ENCODE results near the gene GRB10. TPM values are rescaled to one million over a fixed set of nuclear protein-coding genes. Genes with fewer than 3 reads are reported as not detected.

The GRB10 gene
- total and polyA plus RNA-seq, 2 donors (not counting 3 experiments of a cell fraction or from before 2014, with no cell fraction given): 43.7 to 240 TPM

DNA sequence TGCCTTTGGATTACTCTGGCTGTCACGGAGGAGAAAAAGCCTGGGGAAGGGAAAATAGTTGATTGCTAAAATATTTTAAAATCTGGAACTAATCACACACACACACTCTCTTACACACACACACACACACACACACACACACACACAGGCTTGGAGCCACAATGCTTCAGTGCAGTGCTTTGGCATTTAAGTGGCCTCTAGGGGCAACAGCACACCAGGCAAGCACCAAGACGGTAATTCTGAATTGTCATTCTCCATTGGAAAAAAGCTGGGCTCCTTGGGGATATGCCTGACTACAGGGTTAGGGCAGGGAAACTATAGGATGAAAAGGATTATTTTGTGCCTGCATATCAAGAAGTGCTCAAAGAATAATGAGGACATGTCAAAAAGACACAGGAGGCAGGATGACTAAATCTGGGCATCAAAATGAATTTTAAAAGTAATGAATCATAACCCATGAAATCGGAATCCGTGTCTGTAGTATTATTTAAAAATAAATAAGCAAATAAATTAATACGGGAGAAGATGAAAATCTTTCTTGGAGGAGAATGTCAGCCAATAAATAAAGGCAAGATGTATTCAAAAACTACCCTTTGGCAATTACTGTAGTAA is 187.1 kb downstream of the GRB10 start:
- H2AFZ ChIP-seq (ENCODE audit: low read depth, low read length): no peak overlapping the region
- ChIA-PET POLR2A (no interaction called here), CTCF (interaction anchor here (0.6 to 3.0 kb wide), 9 partner anchors 34 to 565 kb away, joined by 3 to 15 read pairs (median 4); no protein-coding TSS in a partner anchor)
- DNase-seq (ENCODE audit: low read depth, low spot score) (peak; percentile 29), FAIRE-seq (peak; percentile 72)
- H3K27me3 ChIP-seq (ENCODE audit: control insufficient read depth in 2 of 2, insufficient read depth in 2 of 2, low read length in 2 of 2): no peaks in the 10 kb centered on the region
- H3K27ac ChIP-seq (ENCODE audit: insufficient read depth, low read depth, low read length): no peak overlapping the region
- peaks cover 3% of the 10 kb centered on the region for H3K4me1 ChIP-seq (ENCODE audit: control insufficient read depth, extremely low read depth, insufficient read depth, low read length)
- dilution Hi-C loops (cut with MboI; ENCODE audit: extremely low pct_ligation_motif_present, low sequenced_read_pairs): no loop called here
- intact Hi-C loops (cut with micrococcal nuclease): loop anchor here (5.0 kb wide), 1 partner anchor 547 kb away; no protein-coding TSS in a partner anchor
- H3K9me1 ChIP-seq (replicated peaks; ENCODE audit: control insufficient read depth, extremely low read depth, insufficient read depth, low read length): no peaks in the 10 kb centered on the region
- BruUV-seq (replicated peaks): no TSS peak
- no peak overlapping the region for H3K4me3 ChIP-seq (replicated peaks in 1 of 3; ENCODE audit: insufficient read depth in 1 of 3, low read depth in 1 of 3, low read length in 3 of 3)
- H4K20me1 ChIP-seq (replicated peaks; ENCODE audit: control insufficient read depth, extremely low read depth, insufficient read depth, low read length): no peaks in the 10 kb centered on the region
- H3K9me3 ChIP-seq (replicated peaks; ENCODE audit: control insufficient read depth, insufficient read depth, low read length): no peaks in the 10 kb centered on the region
- H3K9ac ChIP-seq (replicated peaks; ENCODE audit: extremely low read depth, insufficient read depth, low read length): no peak overlapping the region
- H3K36me3 ChIP-seq (ENCODE audit: control insufficient read depth in 2 of 2, extremely low read depth in 1 of 2, insufficient read depth in 2 of 2, low read length in 2 of 2): peaks cover 20 to 53% of the 10 kb centered on the region in 2 experiments
- no peaks in the 10 kb centered on the region for H3K79me2 ChIP-seq (ENCODE audit: control insufficient read depth, insufficient read depth, low read length)
- no peak for TF ChIP-seq EZH2 (IDR thresholded peaks at IDR 0.05; ENCODE audit: borderline replicate concordance, low read depth, low read length, severe bottlenecking)
- TF ChIP-seq CTCF (IDR thresholded peaks at IDR 0.05; ENCODE audit: extremely low read depth in 1 of 2, insufficient read depth in 1 of 2, low read depth in 1 of 2, low read length in 2 of 2): peak; percentile 47 to 55
- no peak overlapping the region for H3K4me2 ChIP-seq (ENCODE audit: insufficient read depth, low read length)

- no peak overlapping the region for H3K4me3 ChIP-seq (replicated peaks in 1 of 3; ENCODE audit: insufficient read depth in 1 of 3, low read depth in 1 of 3, low read length in 3 of 3)
- no peaks in the 10 kb centered on the region for H3K9me1 ChIP-seq (replicated peaks; ENCODE audit: control insufficient read depth, extremely low read depth, insufficient read depth, low read length)
- H3K27ac ChIP-seq (ENCODE audit: insufficient read depth, low read depth, low read length): no peak overlapping the region
- H3K36me3 ChIP-seq (ENCODE audit: control insufficient read depth in 2 of 2, extremely low read depth in 1 of 2, insufficient read depth in 2 of 2, low read length in 2 of 2): peaks cover 20 to 52% of the 10 kb centered on the region in 2 experiments
- no peak overlapping the region for H3K4me2 ChIP-seq (ENCODE audit: insufficient read depth, low read length)
- no peak overlapping the region for H3K9ac ChIP-seq (replicated peaks; ENCODE audit: extremely low read depth, insufficient read depth, low read length)
- H4K20me1 ChIP-seq (replicated peaks; ENCODE audit: control insufficient read depth, extremely low read depth, insufficient read depth, low read length): no peaks in the 10 kb centered on the region
- H3K79me2 ChIP-seq (ENCODE audit: control insufficient read depth, insufficient read depth, low read length): no peaks in the 10 kb centered on the region
- POLR2A ChIA-PET: no interaction called here
- FAIRE-seq: peak; percentile 8
- no peak for DNase-seq (ENCODE audit: low read depth, low spot score)
- no peaks in the 10 kb centered on the region for H3K27me3 ChIP-seq (ENCODE audit: control insufficient read depth in 2 of 2, insufficient read depth in 2 of 2, low read length in 2 of 2)
- CTCF ChIA-PET: interaction anchor here (1.0 to 3.0 kb wide), 4 partner anchors 34 to 546 kb away, joined by 3 to 15 read pairs (median 7); no protein-coding TSS in a partner anchor
- no TSS peak for BruUV-seq (replicated peaks)
- no peaks in the 10 kb centered on the region for H3K9me3 ChIP-seq (replicated peaks; ENCODE audit: control insufficient read depth, insufficient read depth, low read length)
- peaks cover 3% of the 10 kb centered on the region for H3K4me1 ChIP-seq (ENCODE audit: control insufficient read depth, extremely low read depth, insufficient read depth, low read length)
- intact Hi-C loops (cut with micrococcal nuclease): loop anchor here (5.0 kb wide), 1 partner anchor 547 kb away; no protein-coding TSS in a partner anchor
- no peak overlapping the region for H2AFZ ChIP-seq (ENCODE audit: low read depth, low read length)
- TF ChIP-seq, protein P1, sequence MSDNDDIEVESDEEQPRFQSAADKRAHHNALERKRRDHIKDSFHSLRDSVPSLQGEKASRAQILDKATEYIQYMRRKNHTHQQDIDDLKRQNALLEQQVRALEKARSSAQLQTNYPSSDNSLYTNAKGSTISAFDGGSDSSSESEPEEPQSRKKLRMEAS (IDR thresholded peaks at IDR 0.05; ENCODE audit: insufficient read depth, insufficient read length): no peak
- TF ChIP-seq POLR2A (IDR thresholded peaks at IDR 0.05; ENCODE audit: low read depth, low read length): no peak
- TF ChIP-seq POLR2AphosphoS5 (IDR thresholded peaks at IDR 0.05; ENCODE audit: insufficient read depth, low read depth, low read length): no peak
- no peak for TF ChIP-seq FOS (IDR thresholded peaks at IDR 0.05; ENCODE audit: borderline replicate concordance, insufficient read depth, low read length)
- no peak for TF ChIP-seq CTCF (IDR thresholded peaks at IDR 0.05; ENCODE audit: extremely low read depth in 1 of 2, insufficient read depth in 1 of 2, low read depth in 1 of 2, low read length in 2 of 2)
- no peak for TF ChIP-seq EZH2 (IDR thresholded peaks at IDR 0.05; ENCODE audit: borderline replicate concordance, low read depth, low read length, severe bottlenecking)
- no peak for TF ChIP-seq GATA2 (IDR thresholded peaks at IDR 0.05; ENCODE audit: insufficient read depth, insufficient read length, low read depth, low read length)
- TF ChIP-seq MYC (IDR thresholded peaks at IDR 0.05; ENCODE audit: low read depth, low read length): no peak
- no peak for TF ChIP-seq JUN (IDR thresholded peaks at IDR 0.05; ENCODE audit: borderline replicate concordance, insufficient read depth, insufficient read length, low read depth)
- dilution Hi-C loops (cut with MboI; ENCODE audit: extremely low pct_ligation_motif_present, low sequenced_read_pairs): no loop called here
Measured at GRCh38 chr7:50594734-50595485, 187.8 kb downstream of the GRB10 start.

Measured in endothelial cell of umbilical vein (primary cell).